RWPE1 (cell line): ENCODE data around the gene TMED1.

Source experiments
- CTCF ChIA-PET: fragments of 350-600 bp; sonication (Branson Sonifier 250); formaldehyde crosslinking; extraction: SDS; loops from one replicate; lab custom pipeline; 2021; lab: Yijun Ruan, JAX
- POLR2A ChIA-PET: fragments of 400-600 bp; formaldehyde crosslinking; extraction: SDS; loops from one replicate; lab custom pipeline; 2020; ENCODE audit warnings: antibody characterized with exemption; ENCODE audit not compliant: low non-redundant PET; lab: Yijun Ruan, JAX
- DNase-seq: peaks from one replicate; pipeline ENCODE4 v3.0.0; 2012; ENCODE audit warnings: low spot score
- H3K27ac ChIP-seq: fragments of 450-650 bp; 2 replicates; pipeline ENCODE4 v1.5.1; 2017
- CTCF ChIP-seq: fragments of 450-650 bp; conservative IDR thresholded peaks from 2 replicates; pipeline ENCODE4 v1.5.1; 2017; ENCODE audit warnings: low read depth, mild to moderate bottlenecking

TMED1 gene, protein sequence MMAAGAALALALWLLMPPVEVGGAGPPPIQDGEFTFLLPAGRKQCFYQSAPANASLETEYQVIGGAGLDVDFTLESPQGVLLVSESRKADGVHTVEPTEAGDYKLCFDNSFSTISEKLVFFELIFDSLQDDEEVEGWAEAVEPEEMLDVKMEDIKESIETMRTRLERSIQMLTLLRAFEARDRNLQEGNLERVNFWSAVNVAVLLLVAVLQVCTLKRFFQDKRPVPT

DNA sequence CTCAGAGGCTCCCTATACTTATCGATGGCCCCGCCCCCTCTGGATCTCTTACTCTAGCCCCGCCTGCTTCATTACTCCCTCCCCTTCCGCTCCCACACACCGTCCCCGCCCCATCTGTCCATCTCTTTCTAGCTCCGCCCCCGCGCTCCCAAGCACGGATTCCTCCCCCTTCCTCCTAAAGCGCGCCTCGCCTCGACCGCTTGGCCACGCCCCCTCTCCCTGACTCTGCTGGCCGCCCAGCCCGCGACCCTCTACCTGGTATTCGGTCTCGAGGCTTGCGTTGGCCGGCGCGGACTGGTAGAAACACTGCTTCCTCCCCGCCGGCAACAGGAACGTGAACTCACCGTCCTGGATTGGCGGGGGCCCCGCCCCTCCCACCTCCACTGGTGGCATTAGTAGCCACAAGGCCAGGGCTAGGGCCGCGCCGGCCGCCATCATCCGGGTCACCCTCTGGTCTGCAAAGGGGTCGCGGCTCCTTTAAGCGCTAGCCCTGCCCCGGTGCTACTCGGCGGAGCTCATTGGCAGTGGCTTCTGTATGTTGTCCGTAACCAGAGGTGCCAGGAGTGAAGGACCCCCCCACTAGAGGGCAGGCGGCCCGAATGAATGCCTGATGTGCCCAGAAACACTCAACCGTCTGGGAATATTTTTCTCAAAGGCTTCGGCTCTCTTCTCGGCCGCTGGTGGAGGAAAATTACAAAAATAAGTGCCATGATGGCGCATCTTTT is at the start of gene TMED1:
TMED1 (minus strand) TSS at position 459 of the 725 bp plus-strand sequence; CDS start at position 438, 21 bp downstream.
- ChIA-PET CTCF (interaction anchor here (0.9 to 2.1 kb wide), 2 partner anchors 19 to 28 kb away, joined by 3 to 8 read pairs; no protein-coding TSS in a partner anchor), POLR2A (interaction anchor here (0.7 kb wide), 1 partner anchor 546 kb away, joined by 3 read pairs; the partner anchor contains the start of gene ICAM5)
- H3K27ac ChIP-seq = peak within 1 kb of the TSS; percentile 95
- no peak for TF ChIP-seq CTCF
- peak; percentile 93 for DNase-seq

- no peak for DNase-seq
- H3K27ac ChIP-seq = peak overlapping the region; percentile 41
- CTCF ChIA-PET = no interaction called here
- POLR2A ChIA-PET = no interaction called here
- no peak for TF ChIP-seq CTCF
Observed at GRCh38 chr19:10885201-10886169, 49.5 kb upstream of the TMED1 start.

GRCh38 chr19:10884274-10884673 is 48.3 kb upstream of the TMED1 start:
- H3K27ac ChIP-seq = peak overlapping the region; percentile 41
- CTCF ChIA-PET = no interaction called here
- no peak for DNase-seq
- no peak for TF ChIP-seq CTCF
- POLR2A ChIA-PET = no interaction called here

GRCh38 chr19:10882108-10882457 is 46.1 kb upstream of the TMED1 start:
- no peak for DNase-seq
- H3K27ac ChIP-seq = peak overlapping the region; percentile 3; the same call in 1 of the 2 replicates
- CTCF ChIA-PET = no interaction called here
- POLR2A ChIA-PET = interaction anchor here (0.5 kb wide), 1 partner anchor 191 kb away, joined by 4 read pairs; no protein-coding TSS in a partner anchor
- TF ChIP-seq CTCF = no peak

- CTCF ChIA-PET = no interaction called here
- POLR2A ChIA-PET = interaction anchor here (0.5 kb wide), 1 partner anchor 192 kb away, joined by 4 read pairs; no protein-coding TSS in a partner anchor
- H3K27ac ChIP-seq = peak overlapping the region; percentile 67
- DNase-seq = no peak
- TF ChIP-seq CTCF = no peak
Observed at GRCh38 chr19:10881403-10882107, 45.5 kb upstream of the TMED1 start.
